ENCODE results near the gene FLRT1.

Gene FLRT1

DNA sequence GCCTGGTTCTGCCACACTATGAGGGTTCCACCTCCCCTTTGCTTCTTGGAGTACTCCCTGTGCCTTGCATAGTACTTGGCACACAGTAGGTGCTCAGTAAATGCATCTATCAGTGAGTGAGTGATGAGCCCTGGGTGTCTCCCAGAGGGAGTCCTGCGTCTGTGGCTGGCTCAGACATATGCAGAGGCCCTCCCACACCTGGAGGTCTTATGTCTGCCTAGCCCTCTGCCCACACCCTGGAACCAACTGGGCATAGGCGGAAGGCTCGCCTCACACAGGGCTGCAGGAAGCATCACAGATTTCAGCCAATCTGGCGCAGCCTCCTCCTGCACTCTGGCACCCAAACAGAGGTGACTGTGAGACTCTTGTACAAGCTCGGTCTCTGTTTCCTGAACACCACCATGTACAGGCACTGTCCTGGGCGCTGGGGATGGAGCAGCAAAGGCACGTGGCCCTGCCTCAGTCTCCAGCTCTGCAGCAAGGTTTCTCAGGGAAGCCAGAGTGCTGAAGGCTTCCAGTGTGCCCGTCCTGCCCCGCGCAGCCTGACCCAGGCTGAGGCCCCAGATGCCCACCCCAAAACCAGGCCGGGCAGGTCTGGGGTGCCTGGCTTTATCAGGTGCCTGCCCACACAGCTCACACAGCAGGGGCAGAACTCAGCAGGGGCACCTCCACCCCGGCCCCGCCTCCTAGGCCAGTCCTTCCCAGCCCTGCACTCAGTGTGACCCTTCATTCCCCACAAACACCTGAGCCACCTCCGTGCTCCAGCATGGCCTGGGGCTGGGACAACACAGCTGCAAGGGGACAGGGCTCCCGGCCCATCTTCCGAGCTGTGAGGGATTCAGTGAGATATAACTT, 26.7 kb downstream of the FLRT1 start:
- no peak for TF ChIP-seq CTCF (IDR thresholded peaks at IDR 0.05; ENCODE audit: insufficient read depth, low read length, poor library complexity, severe bottlenecking)
- TF ChIP-seq EZH2phosphoT487 (conservative IDR thresholded peaks at IDR 0.05; ENCODE audit: low read length), result no peak
- 0 out of 2 replicates have a peak, but pooled peaks cover 4% of the 10 kb centered on the region for H4K20me1 ChIP-seq (ENCODE audit: low read depth, low read length)
- H3K27me3 ChIP-seq (ENCODE audit: low read length), result no peaks in the 10 kb centered on the region

DNA sequence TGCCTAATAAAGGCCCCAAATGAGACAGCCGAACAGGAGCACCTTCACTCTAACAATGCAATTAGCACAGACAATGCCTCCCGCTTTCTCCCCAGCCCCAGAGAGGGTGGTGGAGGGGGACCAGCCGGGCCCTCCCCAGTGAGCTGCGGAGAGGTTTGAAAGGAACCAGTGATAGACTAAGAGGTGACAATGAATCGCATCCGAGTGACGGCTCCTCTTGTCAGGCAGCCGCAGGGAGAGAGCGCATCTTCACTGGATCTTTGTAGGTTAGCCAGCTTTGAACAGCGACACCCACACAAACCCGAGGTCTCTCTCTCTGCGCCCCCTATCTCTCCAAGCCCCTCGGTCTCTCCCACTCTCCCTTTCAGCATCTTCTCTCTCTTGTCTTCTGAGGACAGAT, 28.0 kb downstream of the FLRT1 start:
- TF ChIP-seq EZH2phosphoT487 (conservative IDR thresholded peaks at IDR 0.05; ENCODE audit: low read length), result no peak
- no peak for TF ChIP-seq CTCF (IDR thresholded peaks at IDR 0.05; ENCODE audit: insufficient read depth, low read length, poor library complexity, severe bottlenecking)
- H2AFZ ChIP-seq (ENCODE audit: low read depth, low read length, severe bottlenecking), result no peak overlapping the region
- no peak overlapping the region for H3K27ac ChIP-seq (ENCODE audit: low read depth, low read length)
- H3K4me3 ChIP-seq (ENCODE audit: insufficient read depth, low read length, poor library complexity, severe bottlenecking), result no peak overlapping the region
- H3K79me2 ChIP-seq (ENCODE audit: insufficient read depth, low read length), result no peaks in the 10 kb centered on the region
- no peak overlapping the region for H3K9ac ChIP-seq (ENCODE audit: low read length)
- no peaks in the 10 kb centered on the region for H3K9me2 ChIP-seq (replicated peaks; ENCODE audit: insufficient read depth, low read length)
- 0 out of 2 replicates have a peak, but pooled peaks cover 4% of the 10 kb centered on the region for H4K20me1 ChIP-seq (ENCODE audit: low read depth, low read length)
- no peaks in the 10 kb centered on the region for H3K9me3 ChIP-seq (ENCODE audit: insufficient read depth, low read length)
- H3F3A ChIP-seq (ENCODE audit: insufficient read depth), result no peaks in the 10 kb centered on the region
- no peaks in the 10 kb centered on the region for H3K36me3 ChIP-seq (ENCODE audit: low read length)
- no peak overlapping the region for H3K4me2 ChIP-seq (ENCODE audit: low read depth, low read length, poor library complexity, severe bottlenecking)
- H3K27me3 ChIP-seq (ENCODE audit: low read length), result no peaks in the 10 kb centered on the region

More for the DNA sequence above, 26.7 kb downstream of the FLRT1 start:
- Histone ChIP-seq H3K36me3 (ENCODE audit: low read length) (no peaks in the 10 kb centered on the region), H2AFZ (ENCODE audit: low read depth, low read length, severe bottlenecking) (no peak overlapping the region), H3K27ac (ENCODE audit: low read depth, low read length) (no peak overlapping the region), H3K9me2 (replicated peaks; ENCODE audit: insufficient read depth, low read length) (no peaks in the 10 kb centered on the region), H3K4me3 (ENCODE audit: insufficient read depth, low read length, poor library complexity, severe bottlenecking) (no peak overlapping the region), H3F3A (ENCODE audit: insufficient read depth) (no peaks in the 10 kb centered on the region), H3K4me2 (ENCODE audit: low read depth, low read length, poor library complexity, severe bottlenecking) (no peak overlapping the region), H3K9me3 (ENCODE audit: insufficient read depth, low read length) (no peaks in the 10 kb centered on the region), H3K9ac (ENCODE audit: low read length) (no peak overlapping the region), H3K79me2 (ENCODE audit: insufficient read depth, low read length) (no peaks in the 10 kb centered on the region)

GRCh38 chr11:64064374-64065140, 28.8 kb downstream of the FLRT1 start:
- H3K79me2 ChIP-seq (ENCODE audit: insufficient read depth, low read length), result no peaks in the 10 kb centered on the region
- no peaks in the 10 kb centered on the region for H3F3A ChIP-seq (ENCODE audit: insufficient read depth)
- H2AFZ ChIP-seq (ENCODE audit: low read depth, low read length, severe bottlenecking), result no peak overlapping the region
- no peak overlapping the region for H3K4me2 ChIP-seq (ENCODE audit: low read depth, low read length, poor library complexity, severe bottlenecking)
- no peak overlapping the region for H3K9ac ChIP-seq (ENCODE audit: low read length)
- no peak overlapping the region for H3K4me3 ChIP-seq (ENCODE audit: insufficient read depth, low read length, poor library complexity, severe bottlenecking)
- no peaks in the 10 kb centered on the region for H3K9me3 ChIP-seq (ENCODE audit: insufficient read depth, low read length)
- no peaks in the 10 kb centered on the region for H3K36me3 ChIP-seq (ENCODE audit: low read length)
- 0 out of 2 replicates have a peak, but pooled peaks cover 4% of the 10 kb centered on the region for H4K20me1 ChIP-seq (ENCODE audit: low read depth, low read length)
- TF ChIP-seq EZH2phosphoT487 (conservative IDR thresholded peaks at IDR 0.05; ENCODE audit: low read length) (no peak), CTCF (IDR thresholded peaks at IDR 0.05; ENCODE audit: insufficient read depth, low read length, poor library complexity, severe bottlenecking) (no peak)
- no peak overlapping the region for H3K27ac ChIP-seq (ENCODE audit: low read depth, low read length)
- no peaks in the 10 kb centered on the region for H3K9me2 ChIP-seq (replicated peaks; ENCODE audit: insufficient read depth, low read length)
- H3K27me3 ChIP-seq (ENCODE audit: low read length), result no peaks in the 10 kb centered on the region

Data from SU-DHL-6 (cell line).